NCI-H748 (cell line): ENCODE results near the gene ODF2.
"Not testable (repeated sequence)": the region's sequence is repeated elsewhere in the genome, so short reads cannot be mapped to it uniquely, and the experiment has no call there.

ENCODE experiments used
- DNase-seq: peaks from one replicate; lab custom pipeline; 2025; ENCODE audit not compliant: unreplicated experiment; lab: John Stamatoyannopoulos, UW

Gene ODF2

GRCh38 chr9:128423356-128423755, 32.5 kb upstream of the ODF2 start:
- DNase-seq, result not testable (repeated sequence)

DNA sequence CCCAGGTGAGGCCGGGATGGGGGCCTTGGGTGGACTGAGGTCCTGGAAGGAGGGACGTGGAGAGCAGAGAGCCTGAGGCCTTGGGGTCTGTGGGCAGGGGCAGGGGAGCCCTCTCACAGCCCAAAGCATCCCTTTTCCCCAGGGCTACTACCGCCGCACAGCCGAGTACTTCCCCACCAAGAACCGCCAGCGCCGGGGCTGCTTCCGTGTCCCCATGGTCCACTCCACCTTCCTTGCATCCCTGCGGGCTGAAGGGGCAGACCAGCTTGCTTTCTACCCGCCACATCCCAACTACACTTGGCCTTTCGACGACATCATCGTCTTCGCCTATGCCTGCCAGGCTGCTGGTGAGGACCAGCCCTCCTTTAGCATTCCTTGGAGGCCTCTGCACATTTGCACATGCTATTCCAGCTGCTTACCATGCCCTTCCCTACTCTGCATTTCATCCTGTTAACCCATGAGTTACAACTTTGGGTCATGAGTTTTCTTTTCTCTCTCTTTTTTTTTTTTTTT, 31.5 kb upstream of the ODF2 start:
- no peak for DNase-seq

- no peak for DNase-seq
Measured at GRCh38 chr9:128428644-128429512, 26.9 kb upstream of the ODF2 start.

DNA sequence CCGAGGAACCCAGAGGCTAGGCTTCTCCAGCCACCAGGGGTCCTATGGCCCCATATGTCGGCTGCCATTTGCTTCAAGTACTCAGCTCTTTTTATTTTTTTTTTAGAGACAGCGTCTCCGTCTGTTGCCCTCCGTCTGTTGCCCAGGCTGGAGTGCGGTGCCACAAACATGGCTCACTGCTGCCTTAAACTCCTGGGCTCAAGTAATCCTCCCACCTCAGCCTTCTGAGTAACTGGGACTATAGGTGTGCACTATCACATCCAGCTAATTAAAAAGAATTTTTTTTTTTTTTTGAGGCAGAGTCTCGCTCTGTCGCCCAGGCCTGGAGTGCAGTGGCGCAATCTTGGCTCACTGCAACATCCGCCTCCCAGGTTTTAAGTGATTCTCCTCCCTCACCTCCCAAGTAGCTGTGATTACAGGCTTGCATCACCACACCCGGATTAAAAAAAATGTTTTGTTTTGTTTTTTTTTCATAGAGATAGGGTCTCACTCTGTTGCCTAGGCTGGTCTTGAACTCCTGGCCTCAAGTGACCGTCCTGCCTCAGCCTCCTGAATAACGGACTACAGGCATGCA, 26.2 kb upstream of the ODF2 start:
- no peak for DNase-seq

- DNase-seq, result no peak
Measured at GRCh38 chr9:128431207-128431606, 24.6 kb upstream of the ODF2 start.

DNA sequence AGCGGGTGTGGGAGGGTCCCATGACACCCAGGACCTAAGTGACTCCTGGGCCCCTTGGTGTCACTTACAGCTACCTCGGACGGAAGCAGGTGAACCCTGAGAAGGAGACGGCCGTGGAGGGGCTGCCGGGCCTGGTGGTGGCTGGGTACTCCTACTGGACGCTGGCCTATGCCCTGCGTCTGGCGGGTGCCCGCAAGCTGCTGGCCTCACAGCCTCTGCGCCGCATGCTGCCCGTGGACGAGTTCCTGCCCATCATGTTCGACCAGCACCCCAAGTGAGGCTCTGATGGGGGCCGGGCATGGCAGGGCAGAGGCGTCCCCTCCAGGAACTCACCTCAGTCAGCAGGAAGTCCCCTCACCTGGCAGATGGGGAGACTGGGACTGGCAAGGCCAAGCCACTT, 21.5 kb upstream of the ODF2 start:
- DNase-seq, result no peak

DNA sequence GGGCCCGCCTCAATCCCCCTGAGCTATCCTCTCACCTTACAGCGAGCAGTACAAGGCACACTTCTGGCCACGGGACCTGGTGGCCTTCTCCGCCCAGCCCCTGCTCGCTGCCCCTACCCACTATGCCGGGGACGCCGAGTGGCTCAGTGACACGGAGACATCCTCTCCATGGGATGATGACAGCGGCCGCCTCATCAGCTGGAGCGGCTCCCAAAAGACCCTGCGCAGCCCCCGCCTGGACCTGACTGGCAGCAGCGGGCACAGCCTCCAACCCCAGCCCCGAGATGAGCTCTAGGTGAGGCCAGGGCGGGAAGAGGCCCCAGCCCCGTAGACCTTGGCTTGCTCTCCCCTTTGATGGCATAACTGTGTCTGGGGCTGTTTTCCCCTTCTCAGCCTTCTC, 20.2 kb upstream of the ODF2 start:
- DNase-seq, result no peak

GRCh38 chr9:128438343-128439109, 17.3 kb upstream of the ODF2 start:
- DNase-seq, result peak; percentile 78

DNA sequence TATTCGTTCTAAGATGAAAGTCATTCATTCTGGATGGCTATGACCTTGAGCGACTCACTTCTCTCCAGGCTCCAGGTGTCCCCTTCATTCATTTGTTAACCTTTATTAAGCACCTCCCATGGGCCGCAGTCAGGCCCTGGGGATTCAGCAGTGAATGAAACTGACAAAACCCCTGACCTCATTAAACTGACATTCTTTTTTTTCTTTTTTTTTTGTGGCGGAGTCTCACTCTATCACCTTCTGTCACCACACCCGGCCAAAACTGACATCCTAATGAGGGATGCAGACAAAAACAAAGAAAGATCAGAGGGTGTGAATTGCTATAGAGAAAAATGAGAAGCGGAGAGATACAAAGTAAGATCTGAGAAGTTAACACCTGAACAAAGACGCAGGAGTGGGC, 16.5 kb upstream of the ODF2 start:
- DNase-seq, result no peak

DNA sequence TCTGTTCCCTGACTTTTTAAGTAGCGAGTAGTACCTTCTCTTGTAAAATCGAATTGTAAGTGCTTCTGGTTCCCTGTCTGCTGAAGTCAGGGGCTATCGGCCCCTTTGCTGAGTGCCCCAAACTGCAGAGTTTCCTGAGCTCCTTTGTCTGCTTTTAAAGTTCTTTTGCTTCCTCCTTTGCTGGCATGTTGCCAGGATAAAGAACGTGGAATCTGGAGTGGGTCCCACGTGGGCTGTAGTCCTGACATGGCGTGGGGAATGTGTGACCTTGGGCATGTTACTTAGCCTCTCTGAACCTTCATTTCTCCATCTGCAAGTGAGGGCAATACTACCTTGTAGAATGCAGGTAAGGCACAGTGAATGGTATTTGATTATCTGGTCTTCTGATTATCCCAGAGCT, 13.7 kb upstream of the ODF2 start:
- DNase-seq, result no peak

GRCh38 chr9:128446505-128446904, 9.3 kb upstream of the ODF2 start:
- not testable (repeated sequence) for DNase-seq

DNA sequence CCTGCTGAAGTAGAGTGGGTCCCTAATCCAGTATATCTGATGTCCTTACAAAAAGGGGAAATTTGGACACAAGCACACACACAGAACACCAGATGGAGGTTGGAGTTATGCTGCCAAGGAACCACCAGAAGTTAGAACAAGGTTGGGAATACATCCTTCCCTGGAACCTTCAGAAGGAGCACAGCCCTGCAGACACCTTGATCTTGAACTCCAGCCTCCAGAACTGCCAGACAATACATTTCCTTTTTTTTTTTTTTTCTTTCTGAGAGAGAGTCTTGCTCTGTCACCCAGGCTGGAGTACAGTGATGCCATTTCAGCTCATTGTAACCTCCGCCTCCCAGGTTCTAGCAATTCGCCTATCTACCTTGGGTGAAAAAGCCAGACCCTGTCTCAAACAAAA, 7.1 kb upstream of the ODF2 start:
- DNase-seq, result no peak

- DNase-seq, result no peak
Measured at GRCh38 chr9:128454991-128455390, 815 bp upstream of the ODF2 start.

GRCh38 chr9:128456613-128457061, 831 bp downstream of the ODF2 start:
- DNase-seq, result peak; percentile 85

GRCh38 chr9:128457207-128457606, 1.4 kb downstream of the ODF2 start:
- DNase-seq, result peak; percentile 32

DNA sequence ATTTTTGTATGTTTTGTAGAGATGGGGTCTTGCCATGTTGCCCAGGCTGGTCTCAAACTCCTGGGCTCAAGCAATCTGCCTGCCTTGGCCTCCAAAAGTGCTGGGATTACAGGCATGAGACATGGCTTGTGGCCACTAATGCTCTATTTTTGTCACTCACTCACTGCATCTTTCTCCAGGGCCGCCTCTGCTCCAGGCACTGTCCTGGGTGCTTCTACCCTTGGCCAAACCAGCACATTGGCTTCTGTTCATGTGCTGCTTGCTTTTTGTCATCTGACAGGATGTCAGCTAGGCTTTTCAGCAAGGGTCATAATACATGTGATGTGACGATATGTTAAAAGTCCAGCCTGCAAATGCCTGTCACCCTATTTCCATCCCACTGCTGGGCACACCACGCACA, 3.2 kb downstream of the ODF2 start:
- DNase-seq, result no peak

GRCh38 chr9:128469070-128469469, 13.3 kb downstream of the ODF2 start:
- DNase-seq, result no peak

DNA sequence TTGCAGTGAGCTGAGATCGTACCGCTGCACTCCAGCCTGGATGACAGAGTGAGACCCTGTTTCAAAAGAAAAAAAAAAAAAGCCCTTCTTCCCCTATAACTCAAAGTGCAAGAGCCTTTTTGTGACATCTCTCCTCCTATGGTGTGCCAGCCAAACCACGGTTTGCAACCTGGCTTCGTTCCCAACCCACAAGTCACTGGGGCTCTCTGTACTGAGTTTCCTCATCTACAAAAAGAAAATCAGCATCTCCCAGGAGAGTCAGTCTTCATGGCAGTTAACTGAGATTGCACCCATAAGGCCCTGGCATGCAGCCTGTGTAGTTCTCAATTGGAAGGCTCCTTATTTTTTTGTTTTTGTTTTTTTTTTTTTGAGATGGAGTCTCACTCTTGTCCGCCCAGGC, 14.8 kb downstream of the ODF2 start:
- no peak for DNase-seq

- no peak for DNase-seq
Measured at GRCh38 chr9:128473104-128473503, 17.3 kb downstream of the ODF2 start.

DNA sequence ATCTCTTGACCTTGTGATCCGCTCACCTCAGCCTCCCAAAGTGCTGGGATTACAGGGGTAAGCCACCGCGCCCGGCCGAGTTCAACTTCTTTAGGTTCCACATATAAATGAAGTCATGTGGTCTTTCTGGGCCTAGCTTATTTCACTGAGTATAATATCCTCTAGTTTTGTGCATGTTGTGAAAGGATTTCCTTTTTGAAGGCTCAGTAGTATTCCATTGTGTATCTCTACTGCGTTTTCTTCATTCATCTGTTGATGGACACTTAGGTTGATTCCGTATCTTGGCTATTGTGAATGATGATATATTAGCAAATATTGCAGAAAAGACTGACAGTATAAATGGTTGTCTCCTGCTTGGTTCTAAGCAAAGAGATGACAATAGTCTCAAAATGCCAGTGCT, 20.1 kb downstream of the ODF2 start:
- DNase-seq, result no peak

- DNase-seq, result no peak
Measured at GRCh38 chr9:128479262-128479661, 23.5 kb downstream of the ODF2 start.

DNA sequence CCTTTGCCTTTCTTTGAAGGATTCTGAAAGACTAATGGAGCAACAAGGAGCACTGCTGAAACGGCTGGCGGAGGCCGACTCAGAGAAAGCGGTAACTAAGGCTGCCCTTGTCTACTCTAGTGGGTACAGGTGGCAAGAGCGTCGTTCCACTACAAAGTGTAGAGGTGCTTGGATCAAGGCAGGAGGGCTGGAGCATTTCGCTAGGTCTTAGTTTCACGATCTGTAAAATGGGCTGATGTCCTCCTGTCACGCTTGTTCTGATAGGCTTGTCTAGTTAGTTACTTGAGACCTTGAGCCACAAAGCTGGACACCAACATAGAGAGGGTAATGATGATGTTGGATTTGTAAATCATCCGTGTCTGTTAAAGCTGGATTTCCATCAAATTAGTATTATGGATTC, 25.8 kb downstream of the ODF2 start:
- DNase-seq, result no peak
